HG03060 (cell line): Measurements from ENCODE around the gene TARBP2.

Experiments used
- ATAC-seq: cut with Tn5 transposase; IDR thresholded peaks from one replicate; pipeline ENCODE4 v1.9.1; 2021; ENCODE audit warnings: low read depth, moderate number of reproducible peaks; ENCODE audit not compliant: unreplicated experiment

The TARBP2 gene

GRCh38 chr12:53493610-53494391 is 7.3 kb upstream of the TARBP2 start:
- no peak for ATAC-seq

DNA sequence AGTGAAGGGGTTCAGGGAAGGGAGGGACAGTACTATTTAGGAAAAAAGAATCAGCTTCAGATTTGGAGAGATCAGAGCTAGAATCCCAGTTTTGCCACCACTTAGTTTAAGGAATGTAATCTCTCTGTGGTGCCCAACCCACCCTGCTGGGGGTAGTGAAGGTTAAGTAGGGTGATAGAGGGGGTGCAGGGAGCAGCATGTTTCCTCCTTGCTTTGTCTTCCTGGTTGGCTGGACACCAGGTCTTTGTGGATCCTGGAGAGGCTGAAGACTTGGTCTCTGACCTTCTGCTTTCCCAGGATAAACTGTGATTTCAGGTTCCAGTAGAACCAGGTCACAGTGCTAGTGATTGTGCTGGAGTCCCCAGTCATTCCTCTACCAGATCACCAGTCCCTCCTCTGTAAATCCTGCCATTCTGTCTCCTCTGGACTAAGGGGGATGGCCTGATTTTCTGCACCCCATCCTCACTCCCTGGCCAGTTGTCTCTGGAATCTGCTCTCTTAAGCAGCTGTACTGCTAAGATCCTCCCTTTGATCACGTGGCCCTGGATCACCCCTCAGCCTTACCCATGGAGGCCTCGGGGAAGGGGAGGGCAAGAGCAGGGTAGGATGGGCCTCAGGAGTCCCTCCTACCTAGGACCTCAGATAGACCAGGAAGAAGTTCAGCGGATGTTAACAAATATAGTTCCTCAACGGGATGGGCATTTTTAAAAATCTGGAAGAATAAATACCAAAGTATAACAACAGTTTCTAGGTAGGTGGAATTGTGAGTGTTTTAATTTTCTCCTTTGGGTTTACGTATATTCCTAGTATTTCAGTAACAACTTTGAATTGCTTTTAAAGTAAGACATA is 5.0 kb upstream of the TARBP2 start:
- no peak for ATAC-seq

GRCh38 chr12:53496752-53497032 is 4.4 kb upstream of the TARBP2 start:
- no peak for ATAC-seq

DNA sequence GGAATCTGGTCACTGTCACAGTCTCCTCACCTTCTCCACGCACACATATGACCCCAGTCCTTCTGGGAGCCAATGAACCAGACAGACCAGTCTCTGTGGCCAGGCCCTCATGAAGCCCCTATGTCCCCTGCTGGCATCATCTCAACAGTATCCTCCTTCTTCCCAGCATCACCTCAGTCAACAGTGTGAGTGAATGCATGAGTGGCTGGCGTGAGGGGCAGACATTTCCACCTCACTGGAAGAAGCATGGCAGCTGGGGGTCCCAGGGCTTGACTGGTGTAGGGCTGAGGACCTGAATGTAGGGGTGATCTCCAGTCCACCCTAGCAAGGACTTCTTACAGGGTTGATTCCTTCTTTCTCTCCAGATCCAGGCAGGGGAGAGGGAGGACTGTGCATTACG is 3.6 kb upstream of the TARBP2 start:
- no peak for ATAC-seq

DNA sequence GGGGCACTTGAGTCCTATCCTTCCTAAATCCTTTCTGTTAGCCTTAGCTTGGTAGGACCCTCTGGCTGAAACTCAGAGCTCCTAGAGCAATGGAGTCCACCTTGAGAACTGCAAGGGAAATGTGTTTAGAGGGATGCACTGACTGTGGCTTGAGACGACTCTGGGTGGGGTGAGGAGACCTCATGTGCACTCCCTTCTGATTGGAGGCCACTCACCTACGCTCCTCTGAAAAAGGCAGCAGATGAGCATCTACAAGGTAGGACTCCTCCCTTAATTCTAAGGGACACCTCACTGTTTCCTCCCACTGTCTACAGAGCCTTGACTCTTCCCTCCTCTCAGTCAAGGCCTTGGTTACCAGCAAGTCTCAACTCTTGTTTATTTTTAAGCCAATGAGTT is 2.9 kb upstream of the TARBP2 start:
- no peak for ATAC-seq

GRCh38 chr12:53499266-53500141 is 1.6 kb upstream of the TARBP2 start, which contains the start of gene MAP3K12:
MAP3K12 (minus strand) TSS chr12:53499458; CDS start chr12:53487391, 12,067 bp downstream.
- ATAC-seq: no peak

GRCh38 chr12:53500142-53500775 is 824 bp upstream of the TARBP2 start:
- no peak for ATAC-seq

- no peak for ATAC-seq
Observed at GRCh38 chr12:53501615-53502181, 615 bp downstream of the TARBP2 start.

GRCh38 chr12:53502331-53502730 is 1.2 kb downstream of the TARBP2 start:
- no peak for ATAC-seq

DNA sequence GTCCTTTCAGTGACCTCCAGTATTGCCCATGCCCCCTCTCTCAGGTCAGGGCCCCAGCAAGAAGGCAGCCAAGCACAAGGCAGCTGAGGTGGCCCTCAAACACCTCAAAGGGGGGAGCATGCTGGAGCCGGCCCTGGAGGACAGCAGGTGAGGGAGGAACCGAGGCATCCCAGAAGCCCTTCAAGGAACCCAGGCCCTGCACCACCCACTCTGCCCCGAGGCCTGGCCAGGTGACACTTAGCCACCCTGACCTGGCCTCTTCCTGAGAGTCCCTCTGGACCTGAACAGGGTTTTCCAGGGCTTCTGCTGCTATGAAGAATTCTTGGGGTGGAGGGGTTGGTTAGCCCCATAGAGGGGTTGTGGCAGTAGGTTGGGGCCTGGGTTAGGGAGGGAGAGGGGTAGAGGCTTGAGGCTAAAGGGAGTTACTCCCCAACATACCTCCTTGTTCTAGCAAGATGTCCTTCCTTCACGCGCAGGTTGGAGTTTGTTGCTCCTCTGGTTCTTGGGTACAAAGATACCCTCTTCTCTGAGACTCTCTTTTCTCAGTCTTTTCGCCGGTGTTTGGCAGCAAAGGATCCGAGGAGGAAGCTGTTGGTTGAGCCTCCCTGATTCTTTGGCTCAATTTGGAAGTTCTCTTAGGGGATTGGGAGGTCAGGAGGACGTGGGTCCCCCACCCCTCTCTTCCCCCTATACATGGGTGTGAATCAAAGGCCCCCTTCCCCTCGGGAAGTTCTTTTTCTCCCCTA is 2.1 kb downstream of the TARBP2 start:
- no peak for ATAC-seq

DNA sequence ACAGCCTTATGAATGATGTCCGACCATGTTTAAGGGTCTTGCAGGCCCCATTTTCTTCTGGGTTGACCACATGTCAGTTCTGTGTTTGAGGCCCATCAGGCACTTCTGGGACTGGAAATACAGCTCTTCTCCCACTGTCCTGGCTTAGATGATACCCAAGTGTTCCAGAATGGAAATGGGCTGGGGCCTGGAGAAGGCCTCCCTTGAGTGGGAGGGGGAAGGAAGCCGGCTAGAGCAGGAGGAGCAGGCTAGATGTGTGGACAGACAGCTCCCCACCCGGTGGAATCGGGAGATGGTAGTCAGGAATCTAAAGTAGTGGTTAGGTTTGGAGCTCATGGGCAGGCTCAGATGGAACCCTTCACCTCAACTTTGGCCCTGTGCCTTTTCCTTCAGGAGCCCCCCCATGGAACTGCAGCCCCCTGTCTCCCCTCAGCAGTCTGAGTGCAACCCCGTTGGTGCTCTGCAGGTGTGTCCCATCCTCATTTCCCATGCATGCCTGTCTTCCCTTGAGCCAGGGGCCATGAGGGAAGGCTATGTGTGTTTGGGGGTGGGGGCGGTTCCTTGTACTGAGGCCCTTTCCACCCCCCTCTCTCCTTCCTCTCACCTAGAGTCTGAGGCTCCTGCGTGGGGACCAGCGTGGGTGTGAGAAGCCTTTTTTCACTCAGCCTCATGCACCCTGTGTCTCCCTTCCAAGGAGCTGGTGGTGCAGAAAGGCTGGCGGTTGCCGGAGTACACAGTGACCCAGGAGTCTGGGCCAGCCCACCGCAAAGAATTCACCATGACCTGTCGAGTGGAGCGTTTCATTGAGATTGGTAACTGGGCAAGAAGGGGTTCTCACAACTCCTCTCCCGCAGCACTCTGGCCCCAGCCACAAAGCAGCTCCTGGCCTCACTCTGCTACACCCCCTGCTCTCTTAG is 3.2 kb downstream of the TARBP2 start:
- ATAC-seq: no peak

DNA sequence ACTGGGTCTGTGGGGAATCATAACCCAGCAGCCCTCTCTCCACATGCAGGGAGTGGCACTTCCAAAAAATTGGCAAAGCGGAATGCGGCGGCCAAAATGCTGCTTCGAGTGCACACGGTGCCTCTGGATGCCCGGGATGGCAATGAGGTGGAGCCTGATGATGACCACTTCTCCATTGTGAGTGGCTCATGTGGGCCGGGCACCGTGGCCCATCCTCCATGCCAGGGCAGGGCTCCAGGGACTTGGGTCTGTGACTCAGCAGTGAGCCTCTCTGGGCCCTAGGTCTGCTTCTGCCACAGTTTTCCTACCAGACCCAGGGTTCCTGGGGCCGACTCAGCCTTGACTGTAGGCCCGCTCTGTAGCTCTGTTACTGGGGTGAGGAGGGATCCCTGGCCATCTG is 4.0 kb downstream of the TARBP2 start:
- ATAC-seq: no peak

GRCh38 chr12:53505555-53506449 is 4.7 kb downstream of the TARBP2 start:
- ATAC-seq: no peak

- ATAC-seq: no peak
Observed at GRCh38 chr12:53506450-53506785, 5.3 kb downstream of the TARBP2 start.

DNA sequence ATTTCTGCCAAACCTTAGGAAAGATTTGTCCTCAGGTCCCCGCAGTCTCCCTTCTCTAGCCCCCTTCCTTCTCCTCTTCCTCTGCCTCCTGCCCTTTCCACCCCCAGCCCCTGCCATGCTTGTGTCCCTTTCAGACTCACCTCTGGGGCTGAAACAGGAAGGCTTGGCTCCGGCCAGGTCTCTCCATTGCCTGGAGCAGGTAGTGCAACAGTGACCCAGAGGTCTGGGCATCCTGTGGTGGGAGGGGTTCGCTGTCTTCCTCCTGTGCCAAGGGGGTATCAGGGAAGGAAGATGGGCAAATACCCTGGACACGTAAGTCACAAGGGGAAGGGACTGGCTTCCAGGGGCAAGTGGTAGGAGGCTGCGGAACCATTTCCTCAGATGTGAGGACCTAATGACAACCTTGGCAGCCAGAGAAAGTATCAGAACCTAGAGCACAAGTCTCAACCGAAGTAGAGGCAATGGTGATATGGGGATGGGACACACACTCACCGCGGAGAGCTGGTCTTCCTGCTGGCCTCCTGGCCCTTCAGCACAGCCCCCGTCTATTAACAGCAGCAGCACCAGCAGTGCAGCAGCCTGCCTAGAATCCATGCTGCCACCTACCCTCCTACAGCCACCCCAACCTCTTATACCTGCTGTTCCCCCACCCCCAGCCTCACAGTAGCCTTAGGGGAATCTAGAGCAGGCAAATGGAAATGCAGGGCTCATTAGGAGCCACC is 6.0 kb downstream of the TARBP2 start, which contains the start of gene NPFF:
TSS of gene NPFF (minus strand) at position 604 of the 722 bp plus-strand sequence. CDS start at position 594, 10 bp downstream.
- ATAC-seq: no peak

DNA sequence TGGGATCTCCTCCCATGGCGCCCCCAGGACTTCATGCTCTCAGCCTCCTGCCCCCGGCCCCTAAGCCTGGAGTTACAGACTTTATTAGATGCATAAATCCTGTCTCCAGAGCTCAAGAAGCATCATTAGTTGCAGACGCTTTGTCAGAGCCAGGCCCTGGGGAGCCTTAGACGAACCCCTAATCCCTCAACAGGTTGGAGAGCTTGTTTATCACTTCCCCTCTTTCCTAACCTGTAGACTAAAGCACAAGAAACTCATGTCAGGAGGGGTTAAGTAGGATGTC is 6.5 kb downstream of the TARBP2 start:
- ATAC-seq: no peak

GRCh38 chr12:53508534-53509170 is 7.6 kb downstream of the TARBP2 start:
- ATAC-seq: no peak
